Erythroblast (primary cell): Measurements from ENCODE around the gene NXPE3.
"Not testable (repeated sequence)": the region's sequence is repeated elsewhere in the genome, so short reads cannot be mapped to it uniquely, and the experiment has no call there.

ENCODE experiments used
- GATA1 ChIP-seq: IDR thresholded peaks from 2 replicates; pipeline ENCODE4 v1.6.1; 2011; ENCODE audit warnings: low read depth, mild to moderate bottlenecking, control low read depth, low read length, moderate library complexity
- POLR2A ChIP-seq: IDR thresholded peaks from 2 replicates; pipeline ENCODE4 v1.6.1; 2011; ENCODE audit warnings: mild to moderate bottlenecking, low read length

- TF ChIP-seq POLR2A, GATA1: not testable (repeated sequence)
These were observed 37.1 kb upstream of the NXPE3 start for GRCh38 chr3:101741914-101742313.
